Measurements from ENCODE around the gene STARD13.

STARD13 gene

GRCh38 chr13:33089311-33089710 lies 196.2 kb downstream of the STARD13 start:
- no peak overlapping the region for H3K4me3 ChIP-seq (replicated peaks; ENCODE audit: insufficient read depth, low read length)
- DNase-seq (ENCODE audit: low read depth in 1 of 2, low spot score in 1 of 2) = no peak
- no peak for TF ChIP-seq POLR2AphosphoS5 (IDR thresholded peaks at IDR 0.05; ENCODE audit: low read depth)
- no peak for TF ChIP-seq REST (IDR thresholded peaks at IDR 0.05; ENCODE audit: insufficient replicate concordance, low read depth)
- TF ChIP-seq CTCF (IDR thresholded peaks at IDR 0.05; ENCODE audit: insufficient read depth, low read length) = no peak
- H3K27ac ChIP-seq (replicated peaks) = no peak overlapping the region
- H3K27me3 ChIP-seq (ENCODE audit: insufficient read depth, poor library complexity, severe bottlenecking) = no peaks in the 10 kb centered on the region

GRCh38 chr13:33087790-33088189 lies 197.8 kb downstream of the STARD13 start:
- Histone ChIP-seq H3K27ac (replicated peaks) (no peak overlapping the region), H3K4me3 (replicated peaks; ENCODE audit: insufficient read depth, low read length) (no peak overlapping the region), H3K27me3 (ENCODE audit: insufficient read depth, poor library complexity, severe bottlenecking) (no peaks in the 10 kb centered on the region)
- no peak for DNase-seq (ENCODE audit: low read depth in 1 of 2, low spot score in 1 of 2)
- TF ChIP-seq SPI1 (IDR thresholded peaks at IDR 0.05; ENCODE audit: borderline replicate concordance, low read depth) = no peak
- TF ChIP-seq GABPA (IDR thresholded peaks at IDR 0.05; ENCODE audit: low read depth) = no peak
- TF ChIP-seq REST (IDR thresholded peaks at IDR 0.05; ENCODE audit: insufficient replicate concordance, low read depth) = no peak
- TF ChIP-seq CTCF (IDR thresholded peaks at IDR 0.05; ENCODE audit: insufficient read depth, low read length) = no peak
- TF ChIP-seq POLR2AphosphoS5 (IDR thresholded peaks at IDR 0.05; ENCODE audit: low read depth) = no peak

- Histone ChIP-seq H3K27ac (replicated peaks) (no peak overlapping the region), H3K27me3 (ENCODE audit: insufficient read depth, poor library complexity, severe bottlenecking) (no peaks in the 10 kb centered on the region), H3K4me3 (replicated peaks; ENCODE audit: insufficient read depth, low read length) (no peak overlapping the region)
- TF ChIP-seq CTCF (IDR thresholded peaks at IDR 0.05; ENCODE audit: insufficient read depth, low read length) = no peak
- no peak for TF ChIP-seq POLR2AphosphoS5 (IDR thresholded peaks at IDR 0.05; ENCODE audit: low read depth)
- TF ChIP-seq REST (IDR thresholded peaks at IDR 0.05; ENCODE audit: insufficient replicate concordance, low read depth) = no peak
- no peak for TF ChIP-seq GABPA (IDR thresholded peaks at IDR 0.05; ENCODE audit: low read depth)
- no peak for TF ChIP-seq SPI1 (IDR thresholded peaks at IDR 0.05; ENCODE audit: borderline replicate concordance, low read depth)
- DNase-seq (ENCODE audit: low read depth in 1 of 2, low spot score in 1 of 2) = no peak
Observed at GRCh38 chr13:33087091-33087490, 198.5 kb downstream of the STARD13 start.
